22Rv1 (cell line): ENCODE data around the gene FBXO15.

Source experiments
- CTCF ChIP-seq: fragments of 450-650 bp; IDR thresholded peaks from 2 replicates; pipeline ENCODE4 v1.5.1; 2017; ENCODE audit warnings: mild to moderate bottlenecking
- ZFX ChIP-seq: fragments of 450-650 bp; IDR thresholded peaks from 2 replicates; pipeline ENCODE4 v1.6.1; 2017; ENCODE audit warnings: antibody characterized with exemption, borderline replicate concordance

DNA sequence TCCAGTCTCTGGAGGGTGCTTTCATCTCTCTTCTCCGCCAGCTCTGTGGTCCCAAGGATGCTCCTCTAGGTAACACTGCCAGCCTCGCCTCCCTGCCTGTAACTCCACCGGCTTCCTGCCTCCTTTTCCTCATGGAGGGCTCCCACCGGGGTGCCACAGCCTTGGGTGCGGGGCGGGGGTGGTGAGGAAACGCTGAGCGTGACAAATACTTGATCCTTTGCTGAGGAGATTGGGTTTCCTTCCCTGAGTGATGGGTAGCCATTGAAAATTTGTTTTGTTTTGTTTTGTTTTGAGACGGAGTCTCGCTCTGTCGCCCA is 25.8 kb upstream of the FBXO15 start:
- TF ChIP-seq CTCF (no peak), ZFX (no peak)
